Tibial nerve (tissue), 4 donors: ENCODE data around the gene PLXDC1.

Experiments used
- EP300 ChIP-seq, 2 donors: sonication (generic); formaldehyde crosslinking; IDR thresholded peaks; one replicate each; pipeline ENCODE4 v1.6.1; 2017; ENCODE audit warnings: antibody characterized with exemption in 2 of 2, mild to moderate bottlenecking in 1 of 2
- POLR2A ChIP-seq, 2 donors: fragments of 450-650 bp; IDR thresholded peaks; one replicate each; pipeline ENCODE4 v1.6.1; 2017; ENCODE audit warnings: antibody characterized with exemption in 2 of 2, mild to moderate bottlenecking in 2 of 2, moderate library complexity in 2 of 2
- TF ChIP-seq, protein P1 (sequence below), 5 experiments: fragments of 200-600 bp in 3 of 5; fragments of 450-650 bp in 2 of 5; sonication (generic) in 3 of 5; IDR thresholded peaks; one replicate each; pipeline ENCODE4 v1.5.1; 2016 to 2019; ENCODE audit warnings: antibody characterized with exemption in 5 of 5, mild to moderate bottlenecking in 3 of 5, moderate library complexity in 2 of 5

DNA sequence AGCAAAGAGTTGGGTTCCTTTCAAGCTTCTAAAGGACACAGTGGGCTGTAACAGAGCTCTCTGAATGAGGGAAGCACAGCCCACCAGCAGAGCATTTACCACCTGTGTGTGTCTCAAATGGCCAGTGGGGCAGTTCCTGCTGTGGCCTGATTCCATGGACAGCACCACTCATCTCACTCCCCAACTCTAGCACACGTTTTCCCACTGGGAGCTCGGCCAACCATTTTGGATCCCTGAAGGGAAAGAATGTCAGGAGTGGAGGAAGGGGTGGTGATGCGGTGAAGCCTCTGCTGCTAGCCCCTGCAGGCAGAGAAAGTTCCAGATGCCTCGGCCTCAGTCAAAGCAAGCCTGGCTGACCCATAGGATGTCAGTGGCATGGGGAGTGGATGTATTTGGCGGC, 86.6 kb downstream of the PLXDC1 start:
- TF ChIP-seq, protein P1, sequence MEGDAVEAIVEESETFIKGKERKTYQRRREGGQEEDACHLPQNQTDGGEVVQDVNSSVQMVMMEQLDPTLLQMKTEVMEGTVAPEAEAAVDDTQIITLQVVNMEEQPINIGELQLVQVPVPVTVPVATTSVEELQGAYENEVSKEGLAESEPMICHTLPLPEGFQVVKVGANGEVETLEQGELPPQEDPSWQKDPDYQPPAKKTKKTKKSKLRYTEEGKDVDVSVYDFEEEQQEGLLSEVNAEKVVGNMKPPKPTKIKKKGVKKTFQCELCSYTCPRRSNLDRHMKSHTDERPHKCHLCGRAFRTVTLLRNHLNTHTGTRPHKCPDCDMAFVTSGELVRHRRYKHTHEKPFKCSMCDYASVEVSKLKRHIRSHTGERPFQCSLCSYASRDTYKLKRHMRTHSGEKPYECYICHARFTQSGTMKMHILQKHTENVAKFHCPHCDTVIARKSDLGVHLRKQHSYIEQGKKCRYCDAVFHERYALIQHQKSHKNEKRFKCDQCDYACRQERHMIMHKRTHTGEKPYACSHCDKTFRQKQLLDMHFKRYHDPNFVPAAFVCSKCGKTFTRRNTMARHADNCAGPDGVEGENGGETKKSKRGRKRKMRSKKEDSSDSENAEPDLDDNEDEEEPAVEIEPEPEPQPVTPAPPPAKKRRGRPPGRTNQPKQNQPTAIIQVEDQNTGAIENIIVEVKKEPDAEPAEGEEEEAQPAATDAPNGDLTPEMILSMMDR (IDR thresholded peaks at IDR 0.05), result no peak
- TF ChIP-seq POLR2A (IDR thresholded peaks at IDR 0.05) (no peak), EP300 (IDR thresholded peaks at IDR 0.05) (no peak)
